Kidney (tissue), 19 donors: ENCODE data around the gene NAIP. TPM values are rescaled to one million over a fixed set of nuclear protein-coding genes. Genes with fewer than 3 reads are reported as not detected.
"Not testable (repeated sequence)": the region's sequence is repeated elsewhere in the genome, so short reads cannot be mapped to it uniquely, and the experiment has no call there.

Experiments used
- DNase-seq, 5 donors: peaks; one replicate each; pipeline ENCODE4 v3.0.0-alpha.2; 2013 to 2020
- FAIRE-seq: peaks from 2 replicates; lab custom pipeline; 2012; peaks lifted over from hg19 to GRCh38; lab: Jason Lieb, UNC
- H3K27ac ChIP-seq, 2 donors: one replicate each; pipeline ENCODE4 v1.7.0; 2013; ENCODE audit warnings: low read depth in 2 of 2, low read length in 2 of 2, inconsistent platforms in 1 of 2
- H3K27me3 ChIP-seq: one replicate; pipeline ENCODE4 v1.7.1; 2013; ENCODE audit warnings: low read length, inconsistent platforms; ENCODE audit not compliant: control insufficient read depth, insufficient read depth
- H3K36me3 ChIP-seq, 3 donors: one replicate each; pipeline versions ENCODE4 v1.7.0 to v1.7.1; 2013; ENCODE audit warnings: low read length in 3 of 3, control low read depth in 1 of 3, inconsistent platforms in 1 of 3; ENCODE audit not compliant: insufficient read depth in 3 of 3, control insufficient read depth in 2 of 3
- H3K4me1 ChIP-seq, 3 donors: one replicate each; pipeline versions ENCODE4 v1.7.0 to v1.7.1; 2013; ENCODE audit warnings: low read length in 3 of 3, inconsistent platforms in 1 of 3, low read depth in 1 of 3; ENCODE audit not compliant: control insufficient read depth in 2 of 3, insufficient read depth in 2 of 3
- H3K4me3 ChIP-seq, 3 donors: one replicate each; pipeline versions ENCODE4 v1.7.0 to v1.8.1; 2013; ENCODE audit warnings: low read length in 3 of 3, control low read depth in 1 of 3, inconsistent platforms in 1 of 3
- H3K9ac ChIP-seq, 3 donors: one replicate each; pipeline versions ENCODE4 v1.7.0 to v1.7.1; 2013; ENCODE audit warnings: low read length in 3 of 3, control low read depth in 1 of 3, inconsistent platforms in 1 of 3
- H3K9me3 ChIP-seq, 3 donors: one replicate each; pipeline versions ENCODE4 v1.7.0 to v1.7.1; 2013; ENCODE audit warnings: low read length in 3 of 3, control low read depth in 1 of 3, inconsistent platforms in 1 of 3; ENCODE audit not compliant: control insufficient read depth in 2 of 3, insufficient read depth in 1 of 3
- intact Hi-C: fragments of 100-400 bp; cut with DNase I; formaldehyde crosslinking; loops from one replicate; pipeline ENCODE4 v1.11.1; 2022
- long read RNA-seq, 10 donors: library from polyadenylated mRNA in 1 of 10; unstranded in 1 of 10; transcript quantifications; one replicate each; pipeline ENCODE4 v2.0.0 and lab custom pipeline, GENCODE V29; 2021 to 2026
- polyA plus RNA-seq: library from polyadenylated mRNA; stranded (reverse); fragments of 350-450 nt; fragmentation: Illumina TruSeq; extraction: RNeasy Lipid Tissue Mini Kit (QIAGEN cat#74804); gene quantifications from one replicate; pipeline ENCODE4 v1.2.3, GENCODE V29; 2014; ENCODE audit warnings: low read depth, low replicate concordance; ENCODE audit not compliant: insufficient read depth
- total RNA-seq: library from RNA; stranded (reverse); fragmentation: NEBNext Ultra II Directional; extraction: Animal tissue kit (Norgen Biotek cat#: 25700); gene quantifications from one replicate; pipeline ENCODE4 v1.2.1, GENCODE V29; 2021
- donor health status: control.
- donor health status: control.
- donor health status: DM: yes; HTN: yes; CAD: no.
- donor health status: Normal renal cell carcinoma (clear cell type).

Gene NAIP, protein sequence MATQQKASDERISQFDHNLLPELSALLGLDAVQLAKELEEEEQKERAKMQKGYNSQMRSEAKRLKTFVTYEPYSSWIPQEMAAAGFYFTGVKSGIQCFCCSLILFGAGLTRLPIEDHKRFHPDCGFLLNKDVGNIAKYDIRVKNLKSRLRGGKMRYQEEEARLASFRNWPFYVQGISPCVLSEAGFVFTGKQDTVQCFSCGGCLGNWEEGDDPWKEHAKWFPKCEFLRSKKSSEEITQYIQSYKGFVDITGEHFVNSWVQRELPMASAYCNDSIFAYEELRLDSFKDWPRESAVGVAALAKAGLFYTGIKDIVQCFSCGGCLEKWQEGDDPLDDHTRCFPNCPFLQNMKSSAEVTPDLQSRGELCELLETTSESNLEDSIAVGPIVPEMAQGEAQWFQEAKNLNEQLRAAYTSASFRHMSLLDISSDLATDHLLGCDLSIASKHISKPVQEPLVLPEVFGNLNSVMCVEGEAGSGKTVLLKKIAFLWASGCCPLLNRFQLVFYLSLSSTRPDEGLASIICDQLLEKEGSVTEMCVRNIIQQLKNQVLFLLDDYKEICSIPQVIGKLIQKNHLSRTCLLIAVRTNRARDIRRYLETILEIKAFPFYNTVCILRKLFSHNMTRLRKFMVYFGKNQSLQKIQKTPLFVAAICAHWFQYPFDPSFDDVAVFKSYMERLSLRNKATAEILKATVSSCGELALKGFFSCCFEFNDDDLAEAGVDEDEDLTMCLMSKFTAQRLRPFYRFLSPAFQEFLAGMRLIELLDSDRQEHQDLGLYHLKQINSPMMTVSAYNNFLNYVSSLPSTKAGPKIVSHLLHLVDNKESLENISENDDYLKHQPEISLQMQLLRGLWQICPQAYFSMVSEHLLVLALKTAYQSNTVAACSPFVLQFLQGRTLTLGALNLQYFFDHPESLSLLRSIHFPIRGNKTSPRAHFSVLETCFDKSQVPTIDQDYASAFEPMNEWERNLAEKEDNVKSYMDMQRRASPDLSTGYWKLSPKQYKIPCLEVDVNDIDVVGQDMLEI (N-terminal part only)
- 43.1 TPM for total RNA-seq
- polyA plus RNA-seq: 5.7 TPM
- long read RNA-seq, donor 1: 0 reads
- long read RNA-seq, donor 2: 0 reads
- long read RNA-seq, donor 3, full-length matches to known transcripts: 1 of 1 reads
- long read RNA-seq, donor 3, partial matches to known transcripts: 0 of 1 reads
- long read RNA-seq, donor 3, other reads (novel, unspliced or antisense): 0 of 1 reads
- long read RNA-seq, donor 4: 0 reads
- long read RNA-seq, donor 5: 0 reads
- long read RNA-seq, donor 6: 0 reads
- long read RNA-seq, donor 7, partial matches to known transcripts: 2 of 9 reads
- long read RNA-seq, donor 7, other reads (novel, unspliced or antisense): 7 of 9 reads
- long read RNA-seq, donor 8, full-length matches to known transcripts: 1 of 1 reads
- long read RNA-seq, donor 8, partial matches to known transcripts: 0 of 1 reads
- long read RNA-seq, donor 8, other reads (novel, unspliced or antisense): 0 of 1 reads
- long read RNA-seq, donor 9: 0 reads
- long read RNA-seq, donor 10, full-length matches to known transcripts: 1 of 1 reads
- long read RNA-seq, donor 10, partial matches to known transcripts: 0 of 1 reads
- long read RNA-seq, donor 10, other reads (novel, unspliced or antisense): 0 of 1 reads

DNA sequence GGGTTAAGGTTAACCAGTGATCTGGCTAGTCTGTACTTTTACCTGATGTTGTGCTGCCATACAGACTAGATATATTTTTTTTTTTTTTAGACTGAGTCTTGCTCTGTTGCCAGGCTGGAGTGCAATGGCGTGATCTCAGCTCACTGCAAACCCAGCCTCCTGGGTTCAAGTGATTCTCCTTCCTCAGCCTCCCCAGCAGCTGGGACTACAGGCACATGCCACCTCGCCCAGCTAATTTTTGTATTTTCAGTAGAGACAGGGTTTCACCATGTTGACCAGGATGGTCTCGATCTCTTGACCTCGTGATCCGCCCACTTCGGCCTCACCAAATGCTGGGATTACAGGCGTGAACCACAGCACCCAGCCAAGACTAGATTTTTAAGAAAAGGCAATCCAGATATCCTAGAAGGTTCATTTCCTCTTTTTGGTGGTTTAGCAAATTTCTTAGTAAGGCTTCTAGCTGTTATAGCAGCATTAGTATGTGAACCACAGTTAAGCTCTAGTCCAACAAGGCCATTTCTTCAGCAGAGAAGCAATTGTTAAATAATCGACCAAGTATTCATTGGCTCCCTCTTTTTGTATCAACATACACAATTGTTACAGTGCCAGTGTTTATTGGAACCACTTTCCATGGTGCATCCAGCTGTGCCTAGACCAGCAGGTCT lies at the start of gene NAIP:
Gene NAIP, minus strand, starts transcription at position 51 of the 665 bp plus-strand sequence. CDS start 12,424 bp downstream, outside the sequence.
- DNase-seq, H3K27ac ChIP-seq, intact Hi-C loops, H3K9me3 ChIP-seq, H3K4me1 ChIP-seq, H3K4me3 ChIP-seq, H3K9ac ChIP-seq, H3K36me3 ChIP-seq, H3K27me3 ChIP-seq, FAIRE-seq: not testable (repeated sequence)

DNA sequence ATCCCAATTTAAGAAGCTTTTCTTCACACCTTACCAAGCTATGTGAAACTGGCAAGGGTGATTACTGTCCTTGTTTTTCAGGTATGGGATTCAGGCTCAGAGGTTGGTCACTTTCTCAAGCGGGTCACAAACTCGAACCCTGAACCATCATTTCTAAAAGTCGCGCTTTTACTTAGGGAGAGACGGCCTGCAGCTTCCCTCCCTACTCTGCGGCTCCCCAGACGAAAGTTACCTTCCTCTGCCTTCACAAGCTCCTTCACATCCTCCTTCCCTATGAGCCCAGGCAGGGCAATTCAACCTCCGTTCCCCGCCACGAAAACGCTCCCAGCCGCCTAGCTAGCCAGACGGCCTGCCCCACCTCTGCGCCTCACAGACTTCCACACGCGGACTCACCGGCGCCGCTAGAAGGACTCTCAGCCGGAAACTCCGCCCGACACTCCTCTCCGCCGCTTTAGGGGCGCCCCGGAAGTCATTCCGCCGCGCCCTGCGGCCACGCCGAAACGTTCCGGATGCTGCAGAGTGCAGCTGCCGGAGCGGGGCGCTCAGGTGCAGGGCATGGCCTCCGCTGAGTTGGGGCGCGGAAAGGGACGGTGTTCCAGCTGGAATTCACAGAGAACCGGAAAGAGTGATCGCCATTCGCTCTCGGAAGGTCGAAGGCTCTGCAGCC lies 42.3 kb upstream of the NAIP start, which contains the start of gene GTF2H2:
Gene GTF2H2, minus strand, starts transcription at position 415 of the 667 bp plus-strand sequence. CDS start 4,913 bp downstream, outside the sequence.
- H3K27me3 ChIP-seq, H3K4me3 ChIP-seq, H3K36me3 ChIP-seq, H3K27ac ChIP-seq, DNase-seq, H3K4me1 ChIP-seq, intact Hi-C loops, H3K9me3 ChIP-seq, H3K9ac ChIP-seq, FAIRE-seq: not testable (repeated sequence)

DNA sequence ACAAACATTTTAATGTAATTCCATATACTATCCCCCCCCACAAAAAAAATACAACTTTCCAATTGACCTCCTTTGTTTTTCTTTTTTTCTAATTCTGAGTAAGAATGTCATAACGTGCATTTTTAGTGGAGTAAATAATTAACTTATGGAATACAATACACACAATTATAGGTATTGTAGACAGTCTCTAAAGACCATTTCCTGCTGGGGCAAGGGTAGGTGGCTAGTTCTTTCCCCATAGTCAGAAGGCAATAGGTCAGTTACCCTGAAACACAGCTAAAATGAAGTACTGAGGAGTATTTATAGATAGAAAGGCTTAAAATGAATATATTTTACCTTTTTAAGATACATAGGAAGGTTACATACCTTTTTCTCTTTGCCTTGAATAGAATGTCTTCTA lies 36.2 kb upstream of the NAIP start:
- H3K9me3 ChIP-seq, DNase-seq, H3K4me1 ChIP-seq, FAIRE-seq, H3K9ac ChIP-seq, intact Hi-C loops, H3K36me3 ChIP-seq, H3K4me3 ChIP-seq, H3K27me3 ChIP-seq, H3K27ac ChIP-seq: not testable (repeated sequence)

DNA sequence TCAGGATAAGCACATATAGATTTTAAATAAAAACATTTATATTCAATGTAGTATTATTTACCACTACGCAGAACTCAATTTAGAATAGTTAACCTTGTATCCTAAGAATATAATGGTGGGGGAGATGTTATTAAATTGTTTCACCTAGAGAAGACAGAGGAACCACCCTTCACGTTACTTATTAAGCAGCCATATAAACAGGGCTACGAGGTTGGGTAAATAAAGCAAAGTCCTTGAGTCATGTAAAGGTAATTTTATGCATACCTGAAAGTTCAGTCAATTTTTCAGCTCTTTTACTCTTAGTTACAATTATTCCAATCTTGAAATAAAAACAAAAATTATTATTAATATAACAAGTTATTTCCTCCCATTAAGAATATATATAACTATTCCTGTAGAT lies 34.3 kb upstream of the NAIP start:
- H3K4me3 ChIP-seq, H3K9ac ChIP-seq, FAIRE-seq, H3K27me3 ChIP-seq, DNase-seq, intact Hi-C loops, H3K36me3 ChIP-seq, H3K27ac ChIP-seq, H3K4me1 ChIP-seq, H3K9me3 ChIP-seq: not testable (repeated sequence)

DNA sequence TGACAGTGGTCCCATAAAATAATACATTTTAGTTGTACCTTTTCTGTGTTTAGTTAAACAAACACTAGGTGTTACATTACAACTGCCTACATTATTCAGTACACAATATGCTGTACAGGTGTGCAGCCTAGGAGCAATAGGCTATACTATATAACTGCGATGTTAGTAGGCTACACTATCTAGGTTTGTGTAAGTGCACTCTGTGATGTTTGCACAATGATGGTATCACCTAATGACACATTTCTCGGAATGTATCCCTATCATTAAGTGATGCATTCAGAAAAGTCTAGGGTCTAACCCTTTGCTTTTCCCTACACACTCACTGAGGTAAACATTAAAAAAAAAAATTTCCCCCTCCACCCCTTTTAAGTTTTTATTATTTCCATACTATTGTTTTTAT lies 19.7 kb upstream of the NAIP start:
- H3K9ac ChIP-seq, H3K4me3 ChIP-seq, H3K9me3 ChIP-seq, intact Hi-C loops, FAIRE-seq, DNase-seq, H3K4me1 ChIP-seq, H3K27ac ChIP-seq, H3K27me3 ChIP-seq, H3K36me3 ChIP-seq: not testable (repeated sequence)

DNA sequence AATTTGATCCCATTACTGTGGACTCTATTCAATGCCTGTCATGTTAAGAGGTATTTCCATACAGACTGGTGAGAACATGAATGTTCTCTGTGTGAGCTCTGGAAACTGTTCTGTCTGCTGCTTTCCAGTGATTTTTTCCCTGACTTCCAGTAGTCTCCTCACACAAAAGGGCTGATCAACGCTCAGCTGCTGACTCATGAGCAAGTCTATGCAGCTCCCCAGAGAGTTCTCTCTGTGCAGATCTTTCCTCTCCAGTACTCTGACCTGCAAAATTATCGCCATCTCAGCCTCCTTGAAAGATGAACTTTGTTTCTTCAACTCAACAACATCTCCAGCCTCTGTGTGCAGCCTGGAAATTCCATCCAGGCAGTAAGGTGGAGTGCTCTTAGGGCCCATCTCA lies 19.0 kb upstream of the NAIP start:
- H3K4me3 ChIP-seq, intact Hi-C loops, H3K36me3 ChIP-seq, H3K4me1 ChIP-seq, H3K9me3 ChIP-seq, H3K9ac ChIP-seq, DNase-seq, FAIRE-seq, H3K27ac ChIP-seq, H3K27me3 ChIP-seq: not testable (repeated sequence)
